ENCODE results near the gene PPFIBP2.

PPFIBP2 gene

DNA sequence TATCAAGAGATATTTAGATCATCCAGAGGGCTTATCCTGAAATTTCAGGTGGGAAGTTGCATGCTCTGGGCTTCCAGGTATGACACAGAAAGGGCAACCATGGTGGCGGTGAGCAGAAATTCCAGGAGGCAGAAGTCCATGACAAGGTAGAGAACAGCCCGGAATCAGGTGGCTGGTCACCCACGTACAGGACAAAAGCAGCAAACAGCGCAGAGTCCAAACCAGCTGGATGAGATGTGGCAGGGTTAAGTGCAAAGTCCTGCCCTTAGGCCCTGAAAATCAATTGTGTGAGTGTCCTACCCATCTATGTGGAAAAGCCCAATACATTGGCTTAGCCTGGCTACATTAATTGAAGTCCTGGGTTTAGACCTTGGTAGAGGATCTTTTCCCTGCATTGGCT lies 11.6 kb downstream of the PPFIBP2 start:
- no peak for DNase-seq (ENCODE audit: low read depth in 2 of 2)

DNA sequence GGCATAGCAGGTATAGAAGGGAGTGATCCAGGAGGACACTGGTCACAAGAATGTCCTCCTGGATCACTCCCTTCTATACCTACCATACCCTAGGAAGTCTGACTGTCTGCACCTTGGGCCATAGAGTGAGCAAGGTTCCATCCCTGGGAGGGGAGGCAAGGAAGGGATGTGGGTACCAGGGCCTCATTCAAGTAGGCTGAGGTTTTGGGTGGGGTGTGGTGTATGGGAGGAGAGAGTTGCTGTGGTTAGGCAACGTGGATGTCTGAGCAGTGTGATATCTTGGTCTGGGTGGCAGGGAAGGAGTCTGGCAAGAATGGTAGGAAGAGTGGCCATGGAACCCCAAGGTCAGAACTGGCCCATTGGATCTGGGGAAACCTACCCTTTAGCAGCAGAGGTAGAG lies 13.2 kb downstream of the PPFIBP2 start:
- DNase-seq (ENCODE audit: low read depth in 2 of 2) = no peak

DNA sequence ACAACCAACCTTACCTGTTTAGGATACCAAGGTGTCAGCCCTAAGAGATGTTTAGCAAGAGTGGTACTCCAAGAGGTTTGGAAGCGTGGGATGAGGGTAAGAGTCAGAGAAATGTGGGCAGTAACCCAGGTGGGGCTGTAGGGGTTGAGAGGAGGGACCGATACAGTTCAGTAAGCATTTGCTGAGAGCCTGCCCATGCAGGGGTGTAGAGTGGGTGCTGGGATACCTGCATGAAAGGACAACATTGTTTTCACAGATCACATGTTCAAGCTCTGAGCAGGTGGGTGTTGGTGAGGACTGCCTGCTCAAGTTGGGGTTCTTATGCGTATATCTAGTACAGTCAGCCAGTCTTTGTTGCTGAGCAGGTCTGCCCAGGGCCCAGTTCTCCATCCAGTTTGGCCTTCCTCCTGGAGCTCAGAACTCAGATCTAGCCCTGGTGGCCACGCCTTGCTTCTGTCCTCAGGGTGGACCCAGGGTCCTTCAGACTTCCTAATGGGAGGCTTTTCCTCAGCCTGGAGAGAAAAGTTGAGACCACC lies 14.8 kb downstream of the PPFIBP2 start:
- no peak for DNase-seq (ENCODE audit: low read depth in 2 of 2)

DNA sequence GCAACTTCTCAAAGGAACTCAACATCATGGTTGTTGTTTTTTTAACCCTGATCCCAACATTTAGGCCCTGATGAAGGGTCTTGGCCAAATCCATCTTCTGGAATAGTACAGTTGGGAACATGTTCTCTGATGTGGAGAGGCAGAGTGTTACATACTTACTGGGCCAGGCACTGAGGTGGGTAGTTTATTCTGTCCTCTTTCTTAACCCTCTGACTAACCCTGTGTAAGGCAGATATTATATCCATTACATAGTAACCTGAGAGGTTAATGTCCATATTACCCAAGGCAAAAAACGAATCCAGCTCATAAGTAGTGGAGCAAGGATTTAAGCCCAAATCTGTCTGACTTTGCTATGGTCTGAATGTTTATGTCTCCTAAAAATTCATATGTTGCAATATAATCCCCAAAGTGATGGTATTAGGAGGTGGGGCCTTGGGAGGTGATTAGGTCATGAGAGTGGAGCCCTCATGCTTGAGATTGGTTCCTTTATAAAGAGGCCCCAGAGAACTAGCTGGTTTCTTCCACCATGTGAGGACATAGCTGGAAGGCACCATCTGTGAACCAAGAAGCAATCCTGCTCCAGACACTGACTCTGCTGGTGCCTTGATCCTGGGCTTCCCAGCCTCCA lies 16.3 kb downstream of the PPFIBP2 start:
- no peak for DNase-seq (ENCODE audit: low read depth in 2 of 2)

DNA sequence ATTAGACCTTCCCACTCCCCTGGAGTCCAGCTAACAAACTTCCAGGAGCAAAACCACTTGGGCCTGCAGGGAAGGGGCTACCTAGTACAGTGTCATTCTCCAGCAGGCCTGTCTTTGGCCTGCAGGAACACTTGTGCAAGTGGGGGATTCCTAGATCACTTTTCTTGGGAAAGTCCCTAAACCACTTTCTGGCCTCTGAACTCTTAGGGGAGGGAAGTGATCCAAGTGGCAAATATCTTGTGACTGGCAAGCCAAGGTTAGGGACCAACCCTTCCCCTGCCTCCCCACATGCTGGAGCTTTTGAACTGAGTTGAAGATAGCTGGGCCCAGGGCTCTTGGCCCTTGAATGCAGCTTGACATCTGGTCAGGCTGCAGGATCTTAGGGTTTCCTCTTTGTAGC lies 17.2 kb downstream of the PPFIBP2 start:
- DNase-seq (ENCODE audit: low read depth in 2 of 2) = no peak

DNA sequence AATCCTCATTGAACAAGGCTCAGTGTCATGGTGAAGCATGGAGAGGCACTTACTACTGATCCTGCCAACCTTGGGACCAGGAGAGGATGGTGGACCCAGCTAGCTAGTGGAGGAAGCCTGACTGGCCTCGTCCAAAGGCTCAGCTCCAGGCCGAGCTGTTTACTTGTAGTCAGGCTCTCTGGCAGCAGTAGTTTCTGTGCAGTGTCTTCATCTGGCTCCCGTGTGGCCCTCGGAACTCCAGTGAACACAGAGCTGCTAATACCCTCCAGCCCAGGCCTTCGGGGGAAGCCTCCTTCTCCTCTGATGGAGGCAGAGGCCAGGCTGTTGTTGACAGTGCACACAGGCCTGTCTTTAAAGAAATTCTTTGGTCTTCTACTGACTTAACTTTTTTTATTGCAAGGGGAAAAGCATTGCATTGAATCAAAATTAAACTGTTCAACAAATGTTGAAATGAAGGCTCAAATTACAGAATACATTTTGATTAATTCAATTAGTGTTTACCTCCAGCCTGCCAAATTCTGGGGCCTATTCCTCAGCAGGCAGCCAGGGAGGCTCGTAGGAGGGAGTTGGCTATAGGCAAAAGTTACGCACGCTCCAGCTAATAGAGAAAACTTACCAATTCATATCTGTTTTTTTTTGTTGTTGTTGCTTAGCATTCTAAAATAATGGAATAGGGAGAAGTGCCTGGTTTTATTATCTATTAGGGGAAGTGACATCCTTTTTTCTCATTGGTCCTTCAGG lies 18.8 kb downstream of the PPFIBP2 start:
- DNase-seq (ENCODE audit: low read depth in 2 of 2) = no peak

DNA sequence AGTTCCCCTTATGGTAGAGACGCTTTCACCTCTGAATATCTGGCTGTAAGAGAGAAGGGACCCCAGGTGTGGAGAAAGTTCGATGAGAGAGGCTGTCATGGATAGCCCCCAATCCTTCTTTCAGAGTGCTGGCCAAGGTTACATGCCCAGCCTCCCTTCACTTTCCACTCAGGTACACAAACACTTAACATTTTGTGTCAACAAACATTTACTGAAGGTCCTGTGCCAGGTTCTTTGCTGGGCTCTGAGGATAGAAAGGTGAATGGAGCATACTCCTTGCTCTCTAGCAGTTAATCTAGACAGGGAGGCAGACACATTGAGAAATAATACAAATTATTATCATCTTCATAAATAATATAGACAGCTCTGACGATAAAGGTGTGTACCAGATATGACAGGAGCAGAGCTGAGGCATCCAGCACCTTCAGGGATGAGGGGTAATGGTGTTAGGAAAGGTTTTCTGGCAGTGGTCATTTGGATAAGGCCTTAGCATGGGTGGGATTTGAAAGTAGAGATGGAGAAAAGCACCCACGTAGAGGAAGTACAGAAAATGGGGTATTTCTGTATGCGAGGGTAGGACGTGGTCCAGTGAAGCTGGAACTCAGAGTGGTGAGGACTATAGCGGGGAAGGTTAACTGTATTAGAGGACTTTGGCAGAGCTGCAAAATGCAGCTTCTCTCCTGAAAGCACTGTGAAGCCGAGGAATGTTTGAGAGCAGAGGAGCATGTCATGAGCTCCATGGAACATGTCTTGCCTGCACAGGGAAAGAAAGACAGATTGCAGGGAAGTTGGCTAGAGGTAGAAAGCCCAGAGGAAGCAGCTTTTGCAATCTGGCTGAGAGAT lies 19.6 kb downstream of the PPFIBP2 start:
- DNase-seq (ENCODE audit: low read depth in 2 of 2) = no peak

DNA sequence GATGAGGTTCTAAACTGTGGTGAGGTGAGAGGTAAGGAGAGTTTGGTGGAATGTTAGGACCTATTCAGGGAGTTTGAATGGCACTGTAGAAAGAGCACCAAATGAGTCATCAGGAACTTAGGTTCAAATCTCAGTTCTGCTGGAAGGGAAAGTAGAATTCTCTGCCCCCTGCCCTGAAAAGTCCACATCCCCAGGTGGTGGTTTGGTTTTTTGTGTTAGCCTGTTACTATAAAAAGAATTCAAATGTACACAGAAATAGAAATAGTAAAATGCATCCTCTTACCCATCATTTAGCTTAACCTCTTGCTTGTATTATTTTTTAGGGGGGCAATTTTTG lies 20.2 kb downstream of the PPFIBP2 start:
- no peak for DNase-seq (ENCODE audit: low read depth in 2 of 2)

DNA sequence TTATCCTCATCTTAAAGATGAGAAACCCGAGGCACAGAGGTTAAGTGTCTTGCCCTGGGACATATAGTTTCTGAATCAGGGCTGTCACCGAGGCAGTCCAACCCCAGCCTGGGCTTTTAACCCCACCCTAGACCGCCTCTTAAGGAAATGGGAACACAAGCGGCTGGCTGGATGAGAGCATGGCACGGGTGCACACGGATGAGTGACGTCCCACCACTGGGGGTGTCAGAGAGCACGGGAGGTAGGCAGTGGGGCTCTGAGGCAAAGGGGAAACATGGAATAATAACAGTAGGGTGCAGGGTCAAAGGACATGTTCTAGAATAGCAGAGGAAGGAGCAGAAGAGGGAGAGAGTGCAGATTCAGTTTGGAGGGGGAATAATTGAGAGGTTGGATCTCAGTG lies 22.3 kb downstream of the PPFIBP2 start:
- no peak for DNase-seq (ENCODE audit: low read depth in 2 of 2)

DNA sequence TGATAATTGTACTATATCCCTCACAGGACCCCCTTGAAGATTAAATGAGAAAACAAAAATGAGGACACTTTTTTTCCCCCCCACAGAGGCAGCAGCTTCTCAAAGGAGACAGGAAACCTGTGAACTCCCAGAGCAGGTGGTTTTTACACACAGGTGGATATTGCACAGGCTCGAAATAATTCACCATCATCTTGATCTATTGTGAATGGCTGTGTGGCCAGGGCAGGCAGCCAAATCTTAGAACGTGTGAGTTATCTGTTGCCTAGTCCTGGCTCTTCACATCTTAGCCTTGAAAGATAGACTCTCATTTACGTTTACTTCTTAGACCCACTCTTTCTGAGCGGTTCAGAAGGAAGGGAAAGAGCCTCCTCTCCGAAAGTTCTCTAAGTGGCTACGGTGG lies 23.5 kb downstream of the PPFIBP2 start:
- no peak for DNase-seq (ENCODE audit: low read depth in 2 of 2)

DNA sequence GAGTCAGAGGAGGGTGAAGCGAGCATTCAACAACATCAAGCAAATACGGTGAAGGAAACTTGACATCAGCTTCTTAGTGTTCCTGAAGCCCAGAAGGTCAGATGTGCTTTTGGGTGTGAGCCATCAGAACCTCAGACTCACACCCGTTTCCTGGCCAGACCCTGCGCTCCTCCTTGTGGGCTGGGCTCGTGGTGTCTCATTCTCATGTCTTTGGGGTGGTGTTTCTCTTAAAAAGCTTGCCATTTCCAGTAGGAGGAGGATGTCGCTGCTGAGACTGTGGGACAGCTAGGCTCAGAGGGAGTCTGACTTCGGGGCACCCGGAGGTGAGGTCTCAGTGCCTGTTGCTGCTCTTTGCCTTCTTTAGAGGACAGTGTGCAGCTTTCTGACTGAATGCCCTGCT lies 24.2 kb downstream of the PPFIBP2 start:
- no peak for DNase-seq (ENCODE audit: low read depth in 2 of 2)

DNA sequence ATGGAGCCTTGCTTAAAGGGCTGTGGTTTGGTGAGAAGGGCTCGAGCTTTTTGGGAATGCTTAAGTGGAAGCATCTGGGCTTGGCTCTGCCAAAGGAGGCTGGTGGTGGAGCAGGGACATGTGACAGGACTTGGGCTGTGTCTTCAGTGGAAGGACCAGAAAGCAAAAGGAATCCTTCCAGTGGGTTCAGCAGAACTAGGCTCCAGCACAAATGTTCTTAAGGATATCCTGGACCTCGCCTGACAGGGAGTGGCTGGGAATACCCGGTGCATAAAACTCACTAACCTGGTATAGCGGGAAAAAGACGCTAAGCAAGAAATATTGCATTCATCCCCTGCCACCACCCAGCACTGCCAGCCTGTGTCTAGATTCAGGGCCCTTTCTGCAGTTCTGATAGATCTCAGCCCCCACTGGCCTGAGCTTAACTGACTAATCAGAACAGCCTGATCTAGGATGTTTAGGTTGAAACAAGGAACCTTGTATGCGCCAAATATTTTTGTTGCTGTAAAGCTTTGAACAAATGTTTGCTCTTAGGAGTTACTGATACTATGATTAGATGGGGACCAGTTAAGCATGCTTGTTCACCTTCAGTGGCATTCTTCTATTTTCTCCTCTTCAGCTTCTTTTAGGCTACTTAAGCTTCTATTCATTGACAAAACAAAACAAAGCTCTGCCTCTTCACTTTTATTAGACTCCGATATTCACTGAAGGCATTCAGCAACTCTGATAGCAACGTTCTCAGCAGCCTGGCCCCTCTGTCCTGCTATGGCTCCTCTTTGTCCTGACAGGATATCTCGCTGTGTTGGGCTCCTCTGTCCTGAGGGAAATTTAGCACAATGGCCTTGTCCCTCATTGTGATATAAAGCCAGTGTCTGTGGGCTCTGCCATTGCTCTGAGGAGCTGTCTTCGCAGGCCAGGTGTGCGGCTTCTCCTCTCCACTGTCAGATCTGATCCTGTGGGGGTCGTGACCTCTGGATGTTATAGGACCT lies 25.0 kb downstream of the PPFIBP2 start:
- no peak for DNase-seq (ENCODE audit: low read depth in 2 of 2)

DNA sequence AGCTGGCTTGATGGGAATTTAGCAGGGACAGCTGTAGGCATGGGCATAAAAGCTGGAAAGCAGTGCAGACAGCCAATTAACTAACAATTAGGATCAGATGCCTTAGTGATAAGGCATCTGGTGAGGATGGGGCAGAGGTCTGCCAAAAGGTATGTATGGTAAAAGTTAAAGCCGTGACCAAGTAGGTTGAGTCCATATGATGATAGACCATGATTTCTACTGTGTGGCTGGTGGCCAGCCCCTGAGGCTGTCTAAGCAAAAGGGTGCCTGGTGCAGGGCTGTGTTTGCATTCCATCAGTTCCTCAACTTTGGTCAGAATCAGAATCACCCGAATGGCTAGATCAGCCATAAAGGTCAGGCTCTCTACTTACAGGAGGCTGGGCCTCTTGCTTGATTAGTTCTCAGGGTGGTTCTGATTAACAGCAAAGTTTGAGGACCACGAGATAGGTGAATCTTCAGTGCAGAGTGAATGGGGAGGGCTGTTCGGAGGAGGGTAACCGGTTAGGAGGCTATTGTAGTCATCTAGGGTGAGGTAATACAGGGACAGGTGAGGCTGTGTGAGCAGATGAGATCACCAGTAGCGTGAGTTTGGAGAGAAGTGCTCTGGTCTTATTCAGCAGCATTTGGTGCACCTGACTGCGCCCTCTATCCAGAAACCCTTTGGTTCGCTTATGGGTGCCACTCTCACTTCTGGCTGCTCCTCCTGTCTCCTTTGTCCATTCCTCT lies 27.2 kb downstream of the PPFIBP2 start:
- no peak for DNase-seq (ENCODE audit: low read depth in 2 of 2)

DNA sequence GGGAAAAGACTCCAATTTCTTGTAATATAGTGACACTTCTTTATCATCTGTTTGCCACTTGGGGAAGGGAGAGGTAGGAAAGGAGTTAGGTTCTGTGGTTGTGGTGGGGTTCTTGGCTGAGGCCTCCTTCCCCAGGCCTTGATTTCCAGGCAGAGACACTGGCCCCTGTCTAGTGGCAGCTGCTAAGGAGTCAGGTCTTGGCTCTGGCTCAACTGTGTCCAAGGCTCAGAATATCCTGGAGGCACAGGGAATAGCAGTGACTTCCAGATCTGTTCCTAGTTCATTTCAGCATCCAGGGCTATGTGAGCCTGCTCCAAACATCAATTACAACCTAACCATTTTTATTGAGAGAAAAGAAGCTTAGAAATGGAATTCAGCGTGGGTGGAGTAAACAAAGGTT lies 29.5 kb downstream of the PPFIBP2 start:
- no peak for DNase-seq (ENCODE audit: low read depth in 2 of 2)

DNA sequence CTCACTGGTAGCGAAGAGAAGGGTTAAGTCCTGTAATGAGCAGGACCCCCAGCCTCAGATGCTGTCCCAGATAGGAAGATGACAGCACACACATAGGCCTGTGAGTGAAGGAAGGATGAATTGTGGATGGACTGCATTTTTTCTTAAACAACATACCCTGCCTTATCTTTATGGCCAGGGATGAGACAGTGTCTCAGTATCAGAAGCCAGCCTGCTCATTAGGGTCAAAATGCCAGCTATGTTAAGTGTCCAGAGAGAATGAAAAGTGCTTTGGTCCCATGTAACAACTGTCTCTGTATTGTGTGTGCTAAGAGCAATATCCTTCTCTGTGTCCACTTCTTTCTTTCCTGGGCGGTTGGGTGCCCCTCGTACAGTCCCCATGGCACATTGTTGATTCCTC lies 30.2 kb downstream of the PPFIBP2 start:
- no peak for DNase-seq (ENCODE audit: low read depth in 2 of 2)

DNA sequence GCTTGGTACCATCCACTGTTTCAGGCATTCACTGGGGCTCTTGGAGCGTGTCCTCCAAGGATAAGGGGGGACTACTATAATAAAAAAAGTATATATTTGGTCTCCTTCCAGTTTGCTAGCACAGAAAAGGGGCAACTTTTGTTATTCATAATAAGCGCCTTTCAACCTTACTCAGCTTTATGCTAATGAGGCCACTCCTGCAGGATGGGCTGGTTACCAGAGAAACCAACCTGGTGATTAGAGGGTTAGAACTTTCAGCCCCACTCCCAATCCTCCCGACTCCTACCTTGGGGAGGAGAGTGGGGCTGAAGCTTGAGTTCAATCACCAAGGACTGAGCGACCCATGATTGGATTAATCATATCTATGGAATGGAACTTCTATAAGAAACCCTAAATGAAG lies 31.8 kb downstream of the PPFIBP2 start:
- DNase-seq (ENCODE audit: low read depth in 2 of 2) = no peak

DNA sequence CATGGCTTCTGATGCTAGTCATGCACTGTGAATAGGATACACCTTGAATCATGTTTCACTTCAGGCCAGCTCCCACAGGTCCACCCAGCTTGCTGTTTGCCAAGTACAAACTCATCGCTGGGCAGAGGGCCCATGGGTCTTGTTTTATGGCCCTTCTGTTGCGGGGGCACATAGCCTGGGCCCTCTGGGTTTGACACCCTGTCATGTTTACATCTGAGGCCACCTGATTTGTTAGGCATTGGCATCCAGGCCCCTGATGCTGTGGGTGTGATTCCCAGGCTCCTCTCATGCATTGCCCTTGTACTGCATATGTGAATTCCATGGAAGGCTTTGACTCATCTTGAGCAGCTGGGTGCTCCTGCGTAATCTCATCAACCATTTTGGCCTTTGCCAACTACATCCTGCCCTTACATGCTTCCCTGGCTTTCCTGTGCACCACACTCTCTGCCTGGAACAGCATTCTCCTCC lies 32.6 kb downstream of the PPFIBP2 start:
- DNase-seq (ENCODE audit: low read depth in 2 of 2) = no peak

DNA sequence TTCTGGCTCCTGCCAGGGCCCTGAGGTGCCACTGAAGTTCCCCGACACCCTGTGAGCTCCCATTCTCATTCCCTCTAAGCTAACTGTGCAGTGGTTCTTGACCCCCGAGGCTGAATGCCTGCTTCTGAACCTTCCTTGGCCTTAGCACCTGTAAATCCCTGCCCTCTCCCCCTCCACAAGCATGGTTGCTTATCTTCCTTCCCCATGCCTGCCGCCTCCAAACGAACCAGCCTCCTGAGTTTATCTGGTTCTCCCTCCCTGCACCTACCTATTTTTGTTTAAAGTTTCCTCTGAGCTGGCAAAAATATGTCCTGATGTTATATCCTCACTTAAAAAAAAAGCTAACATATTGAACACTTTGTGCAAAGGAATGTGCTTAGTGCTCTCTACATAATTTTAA lies 33.9 kb downstream of the PPFIBP2 start:
- DNase-seq (ENCODE audit: low read depth in 2 of 2) = no peak

DNA sequence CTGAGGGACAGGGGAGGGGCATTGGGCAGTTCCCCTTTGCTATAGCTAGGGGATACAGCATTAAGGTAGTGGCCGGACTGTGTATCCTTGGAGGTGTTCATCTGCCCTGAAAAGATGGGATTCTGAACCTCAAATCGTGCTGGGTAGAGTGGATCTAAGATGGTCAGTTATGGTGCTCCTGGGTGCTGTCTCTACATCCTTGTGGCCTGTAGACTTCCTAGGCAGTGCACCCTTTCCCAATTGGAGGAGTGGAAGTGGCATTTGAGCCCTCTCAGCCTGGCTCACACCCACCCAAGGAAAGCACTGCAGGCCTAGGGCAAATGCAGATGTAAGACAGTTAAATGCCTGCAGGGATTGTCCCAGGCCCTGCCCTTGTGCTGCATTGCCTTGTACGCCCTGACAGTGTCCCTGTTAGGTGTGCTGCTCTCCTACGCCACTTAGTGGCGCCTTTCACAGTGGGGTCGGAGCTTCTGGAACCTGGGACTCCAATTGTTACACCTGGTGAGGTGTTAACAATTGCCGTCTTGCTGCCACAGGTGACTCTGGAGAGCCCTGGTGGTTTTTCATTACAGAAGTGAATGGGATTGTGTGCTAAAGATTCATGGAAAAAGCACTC lies 35.0 kb downstream of the PPFIBP2 start:
- DNase-seq (ENCODE audit: low read depth in 2 of 2) = no peak

DNA sequence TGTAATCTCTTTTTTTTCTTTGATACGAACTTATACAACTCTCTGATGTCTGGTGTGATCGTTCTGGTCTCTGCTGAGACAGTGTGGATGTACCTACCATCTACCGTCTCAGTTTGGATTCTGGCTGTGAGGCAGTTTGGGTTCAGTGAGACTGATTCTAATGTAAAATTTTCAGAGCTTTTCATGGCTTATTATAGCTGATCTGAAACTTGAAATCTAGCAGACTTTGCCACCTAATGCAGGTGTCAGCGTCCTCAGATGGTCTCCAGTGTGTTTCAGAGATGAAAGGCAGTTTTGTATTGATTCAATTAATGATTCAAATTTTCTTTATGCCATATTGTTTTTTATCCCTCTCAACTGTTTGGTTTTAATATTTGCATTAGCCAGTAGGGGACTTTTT lies 35.9 kb downstream of the PPFIBP2 start:
- DNase-seq (ENCODE audit: low read depth in 2 of 2) = no peak
